Stimulated activated CD8-positive, alpha-beta memory T cell treated with anti-CD3 and anti-CD28 coated beads, Interleukin-12 subunit alpha, Interleukin-12 subunit beta, amount 100 ng/mL, for 24 hours (primary cell): ENCODE results near the gene HNRNPA2B1.
"Not testable (repeated sequence)": the region's sequence is repeated elsewhere in the genome, so short reads cannot be mapped to it uniquely, and the experiment has no call there.

Experiments
- DNase-seq: peaks from one replicate; pipeline ENCODE4 v3.0.0-alpha.2; 2020; ENCODE audit errors: extremely low read depth

Gene HNRNPA2B1

GRCh38 chr7:26198133-26198780 lies 2.3 kb downstream of the HNRNPA2B1 start:
- DNase-seq, result no peak

- no peak for DNase-seq
Observed at GRCh38 chr7:26197153-26198115, 3.1 kb downstream of the HNRNPA2B1 start.

GRCh38 chr7:26195867-26196657 lies 4.5 kb downstream of the HNRNPA2B1 start:
- DNase-seq, result no peak

- DNase-seq, result no peak
Observed at GRCh38 chr7:26195182-26195581, 5.4 kb downstream of the HNRNPA2B1 start.

- DNase-seq, result not testable (repeated sequence)
Observed at GRCh38 chr7:26194764-26195163, 5.8 kb downstream of the HNRNPA2B1 start.

- DNase-seq, result no peak
Observed at GRCh38 chr7:26193432-26194207, 6.9 kb downstream of the HNRNPA2B1 start.

GRCh38 chr7:26192485-26193087 lies 8.0 kb downstream of the HNRNPA2B1 start:
- DNase-seq, result no peak

GRCh38 chr7:26191974-26192479 lies 8.5 kb downstream of the HNRNPA2B1 start:
- DNase-seq, result no peak

GRCh38 chr7:26191233-26191973 lies 9.1 kb downstream of the HNRNPA2B1 start:
- DNase-seq, result no peak

- no peak for DNase-seq
Observed at GRCh38 chr7:26190417-26190869, 10.1 kb downstream of the HNRNPA2B1 start.

GRCh38 chr7:26189697-26190096 lies 10.8 kb downstream of the HNRNPA2B1 start:
- no peak for DNase-seq

- DNase-seq, result no peak
Observed at GRCh38 chr7:26188957-26189541, 11.5 kb downstream of the HNRNPA2B1 start.

- DNase-seq, result no peak
Observed at GRCh38 chr7:26188206-26188956, 12.2 kb downstream of the HNRNPA2B1 start.

- no peak for DNase-seq
Observed at GRCh38 chr7:26187380-26188205, 13.0 kb downstream of the HNRNPA2B1 start.

- DNase-seq, result no peak
Observed at GRCh38 chr7:26186364-26187311, 13.9 kb downstream of the HNRNPA2B1 start.

- no peak for DNase-seq
Observed at GRCh38 chr7:26185844-26186180, 14.7 kb downstream of the HNRNPA2B1 start.
